Stimulated activated CD4-positive, alpha-beta T cell treated with anti-CD3 and anti-CD28 coated beads, Interleukin-1b, Interleukin-23, amount 100 ng/mL, for 48 hours (primary cell): ENCODE results near the gene SCARF2.
A peak's percentile ranks its signal among the peaks of the same experiment; 100 is the strongest.
"Not testable (repeated sequence)": the region's sequence is repeated elsewhere in the genome, so short reads cannot be mapped to it uniquely, and the experiment has no call there.

Experiments used
- DNase-seq: peaks from one replicate; pipeline ENCODE4 v3.0.0-alpha.2; 2020

The SCARF2 gene

GRCh38 chr22:20459152-20459542, 21.5 kb upstream of the SCARF2 start:
- no peak for DNase-seq

GRCh38 chr22:20458530-20459151, 21.0 kb upstream of the SCARF2 start:
- no peak for DNase-seq

- DNase-seq, result no peak
Measured at GRCh38 chr22:20457506-20458240, 20.0 kb upstream of the SCARF2 start.

- no peak for DNase-seq
Measured at GRCh38 chr22:20456722-20457076, 19.1 kb upstream of the SCARF2 start.

GRCh38 chr22:20456064-20456721, 18.6 kb upstream of the SCARF2 start:
- DNase-seq, result peak; percentile 75

GRCh38 chr22:20455709-20456063, 18.1 kb upstream of the SCARF2 start:
- no peak for DNase-seq

- no peak for DNase-seq
Measured at GRCh38 chr22:20453222-20453621, 15.6 kb upstream of the SCARF2 start.

- no peak for DNase-seq
Measured at GRCh38 chr22:20451920-20452319, 14.3 kb upstream of the SCARF2 start.

GRCh38 chr22:20451129-20451778, 13.6 kb upstream of the SCARF2 start:
- DNase-seq, result not testable (repeated sequence)

GRCh38 chr22:20450551-20450906, 12.9 kb upstream of the SCARF2 start:
- DNase-seq, result no peak

- no peak for DNase-seq
Measured at GRCh38 chr22:20449819-20450550, 12.4 kb upstream of the SCARF2 start.

- DNase-seq, result no peak
Measured at GRCh38 chr22:20448630-20449029, 11.0 kb upstream of the SCARF2 start.

GRCh38 chr22:20446383-20446970, 8.9 kb upstream of the SCARF2 start:
- no peak for DNase-seq

- no peak for DNase-seq
Measured at GRCh38 chr22:20444325-20444724, 6.7 kb upstream of the SCARF2 start.

- DNase-seq, result no peak
Measured at GRCh38 chr22:20442485-20443284, 5.1 kb upstream of the SCARF2 start.

GRCh38 chr22:20441631-20442484, 4.2 kb upstream of the SCARF2 start:
- no peak for DNase-seq

GRCh38 chr22:20440637-20441591, 3.3 kb upstream of the SCARF2 start:
- DNase-seq, result no peak

- DNase-seq, result no peak
Measured at GRCh38 chr22:20439928-20440575, 2.4 kb upstream of the SCARF2 start.

- no peak for DNase-seq
Measured at GRCh38 chr22:20439556-20439927, 1.9 kb upstream of the SCARF2 start.
